H4 (cell line): ENCODE results near the gene LAMP1. TPM values are rescaled to one million over a fixed set of nuclear protein-coding genes. Genes with fewer than 3 reads are reported as not detected.
"Not testable (repeated sequence)": the region's sequence is repeated elsewhere in the genome, so short reads cannot be mapped to it uniquely, and the experiment has no call there.

Experiments
- DNase-seq: peaks from one replicate; pipeline ENCODE4 v3.0.0-alpha.2; 2015; ENCODE audit warnings: low spot score
- total RNA-seq: library from RNA; depleted of rRNA; stranded (reverse); fragments of >200 nt; shearing (Covaris generic); gene quantifications from 2 replicates; pipeline ENCODE4 v1.2.3, GENCODE V29; 2014

The LAMP1 gene
- total RNA-seq, 1 experiment from 2014 or later: 77.3 TPM

GRCh38 chr13:113355621-113356020, 58.6 kb downstream of the LAMP1 start:
- DNase-seq: no peak

- no peak for DNase-seq
These were observed 59.6 kb downstream of the LAMP1 start for GRCh38 chr13:113356596-113356995.

- DNase-seq: no peak
These were observed 60.5 kb downstream of the LAMP1 start for GRCh38 chr13:113357529-113357928.

GRCh38 chr13:113358653-113359190, 61.7 kb downstream of the LAMP1 start:
- DNase-seq: no peak

GRCh38 chr13:113359571-113359970, 62.5 kb downstream of the LAMP1 start:
- DNase-seq: no peak

- DNase-seq: no peak
These were observed 63.4 kb downstream of the LAMP1 start for GRCh38 chr13:113360446-113360845.

GRCh38 chr13:113361406-113361805, 64.4 kb downstream of the LAMP1 start:
- DNase-seq: no peak

GRCh38 chr13:113364311-113364889, 67.4 kb downstream of the LAMP1 start:
- no peak for DNase-seq

GRCh38 chr13:113364901-113365582, 68.0 kb downstream of the LAMP1 start:
- no peak for DNase-seq

GRCh38 chr13:113365583-113365970, 68.5 kb downstream of the LAMP1 start:
- DNase-seq: no peak

- DNase-seq: no peak
These were observed 69.0 kb downstream of the LAMP1 start for GRCh38 chr13:113365971-113366588.

GRCh38 chr13:113367020-113367560, 70.1 kb downstream of the LAMP1 start:
- no peak for DNase-seq

- DNase-seq: no peak
These were observed 70.7 kb downstream of the LAMP1 start for GRCh38 chr13:113367771-113368170.

GRCh38 chr13:113368353-113368752, 71.3 kb downstream of the LAMP1 start:
- not testable (repeated sequence) for DNase-seq

- DNase-seq: no peak
These were observed 72.2 kb downstream of the LAMP1 start for GRCh38 chr13:113369189-113369588.

- no peak for DNase-seq
These were observed 72.8 kb downstream of the LAMP1 start for GRCh38 chr13:113369881-113370280.

- no peak for DNase-seq
These were observed 74.0 kb downstream of the LAMP1 start for GRCh38 chr13:113371061-113371460.

- not testable (repeated sequence) for DNase-seq
These were observed 74.7 kb downstream of the LAMP1 start for GRCh38 chr13:113371701-113372100.
